ENCODE results near the gene UBR3.
"Not testable (repeated sequence)": the region's sequence is repeated elsewhere in the genome, so short reads cannot be mapped to it uniquely, and the experiment has no call there.

The UBR3 gene

GRCh38 chr2:169868951-169869350 is 41.7 kb downstream of the UBR3 start:
- DNase-seq = no peak

GRCh38 chr2:169871369-169871768 is 44.1 kb downstream of the UBR3 start:
- not testable (repeated sequence) for DNase-seq

- no peak for DNase-seq
These were observed 44.7 kb downstream of the UBR3 start for GRCh38 chr2:169871994-169872393.

GRCh38 chr2:169877398-169877797 is 50.1 kb downstream of the UBR3 start:
- DNase-seq = no peak

GRCh38 chr2:169887120-169887519 is 59.9 kb downstream of the UBR3 start:
- DNase-seq = no peak

- no peak for DNase-seq
These were observed 64.5 kb downstream of the UBR3 start for GRCh38 chr2:169891593-169892298.

- DNase-seq = no peak
These were observed 65.7 kb downstream of the UBR3 start for GRCh38 chr2:169892951-169893350.

GRCh38 chr2:169895294-169895985 is 68.2 kb downstream of the UBR3 start:
- no peak for DNase-seq

- DNase-seq = no peak
These were observed 70.6 kb downstream of the UBR3 start for GRCh38 chr2:169897834-169898233.

- not testable (repeated sequence) for DNase-seq
These were observed 72.8 kb downstream of the UBR3 start for GRCh38 chr2:169900103-169900502.

GRCh38 chr2:169900686-169901085 is 73.4 kb downstream of the UBR3 start:
- DNase-seq = no peak

GRCh38 chr2:169906731-169907130 is 79.5 kb downstream of the UBR3 start:
- DNase-seq = no peak

- DNase-seq = no peak
These were observed 82.1 kb downstream of the UBR3 start for GRCh38 chr2:169909376-169909775.

- DNase-seq = no peak
These were observed 83.0 kb downstream of the UBR3 start for GRCh38 chr2:169910109-169910799.

GRCh38 chr2:169911119-169911518 is 83.9 kb downstream of the UBR3 start:
- no peak for DNase-seq

GRCh38 chr2:169916623-169917022 is 89.4 kb downstream of the UBR3 start:
- DNase-seq = no peak

- no peak for DNase-seq
These were observed 96.7 kb downstream of the UBR3 start for GRCh38 chr2:169923977-169924376.

GRCh38 chr2:169925968-169926367 is 98.7 kb downstream of the UBR3 start:
- DNase-seq = no peak

- no peak for DNase-seq
These were observed 101.2 kb downstream of the UBR3 start for GRCh38 chr2:169928463-169928864.

GRCh38 chr2:169933124-169933711 is 106.0 kb downstream of the UBR3 start:
- DNase-seq = no peak

GRCh38 chr2:169936652-169937051 is 109.4 kb downstream of the UBR3 start:
- not testable (repeated sequence) for DNase-seq

- no peak for DNase-seq
These were observed 118.3 kb downstream of the UBR3 start for GRCh38 chr2:169945515-169945914.

- no peak for DNase-seq
These were observed 118.8 kb downstream of the UBR3 start for GRCh38 chr2:169946092-169946491.

GRCh38 chr2:169946546-169946945 is 119.3 kb downstream of the UBR3 start:
- DNase-seq = no peak
